Lung microvascular endothelial cell (primary cell): ENCODE measurements around the gene CKAP2L. TPM values are rescaled to one million over a fixed set of nuclear protein-coding genes. Genes with fewer than 3 reads are reported as not detected.

Experiments
- DNase-seq, 2 donors: peaks; one replicate each; pipeline versions ENCODE4 v3.0.0 to v3.0.0-alpha.2; 2010; ENCODE audit warnings: low read depth in 2 of 2
- total RNA-seq: library from RNA; depleted of rRNA; stranded (reverse); fragments of >200 nt; gene quantifications from 2 replicates; pipeline ENCODE4 v1.2.1, GENCODE V29; 2014

CKAP2L gene, protein sequence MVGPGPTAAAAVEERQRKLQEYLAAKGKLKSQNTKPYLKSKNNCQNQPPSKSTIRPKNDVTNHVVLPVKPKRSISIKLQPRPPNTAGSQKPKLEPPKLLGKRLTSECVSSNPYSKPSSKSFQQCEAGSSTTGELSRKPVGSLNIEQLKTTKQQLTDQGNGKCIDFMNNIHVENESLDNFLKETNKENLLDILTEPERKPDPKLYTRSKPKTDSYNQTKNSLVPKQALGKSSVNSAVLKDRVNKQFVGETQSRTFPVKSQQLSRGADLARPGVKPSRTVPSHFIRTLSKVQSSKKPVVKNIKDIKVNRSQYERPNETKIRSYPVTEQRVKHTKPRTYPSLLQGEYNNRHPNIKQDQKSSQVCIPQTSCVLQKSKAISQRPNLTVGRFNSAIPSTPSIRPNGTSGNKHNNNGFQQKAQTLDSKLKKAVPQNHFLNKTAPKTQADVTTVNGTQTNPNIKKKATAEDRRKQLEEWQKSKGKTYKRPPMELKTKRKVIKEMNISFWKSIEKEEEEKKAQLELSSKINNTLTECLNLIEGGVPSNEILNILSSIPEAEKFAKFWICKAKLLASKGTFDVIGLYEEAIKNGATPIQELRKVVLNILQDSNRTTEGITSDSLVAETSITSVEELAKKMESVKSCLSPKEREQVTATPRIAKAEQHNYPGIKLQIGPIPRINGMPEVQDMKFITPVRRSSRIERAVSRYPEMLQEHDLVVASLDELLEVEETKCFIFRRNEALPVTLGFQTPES
- 0.60 and 2.0 TPM in 2 replicates for total RNA-seq

DNA sequence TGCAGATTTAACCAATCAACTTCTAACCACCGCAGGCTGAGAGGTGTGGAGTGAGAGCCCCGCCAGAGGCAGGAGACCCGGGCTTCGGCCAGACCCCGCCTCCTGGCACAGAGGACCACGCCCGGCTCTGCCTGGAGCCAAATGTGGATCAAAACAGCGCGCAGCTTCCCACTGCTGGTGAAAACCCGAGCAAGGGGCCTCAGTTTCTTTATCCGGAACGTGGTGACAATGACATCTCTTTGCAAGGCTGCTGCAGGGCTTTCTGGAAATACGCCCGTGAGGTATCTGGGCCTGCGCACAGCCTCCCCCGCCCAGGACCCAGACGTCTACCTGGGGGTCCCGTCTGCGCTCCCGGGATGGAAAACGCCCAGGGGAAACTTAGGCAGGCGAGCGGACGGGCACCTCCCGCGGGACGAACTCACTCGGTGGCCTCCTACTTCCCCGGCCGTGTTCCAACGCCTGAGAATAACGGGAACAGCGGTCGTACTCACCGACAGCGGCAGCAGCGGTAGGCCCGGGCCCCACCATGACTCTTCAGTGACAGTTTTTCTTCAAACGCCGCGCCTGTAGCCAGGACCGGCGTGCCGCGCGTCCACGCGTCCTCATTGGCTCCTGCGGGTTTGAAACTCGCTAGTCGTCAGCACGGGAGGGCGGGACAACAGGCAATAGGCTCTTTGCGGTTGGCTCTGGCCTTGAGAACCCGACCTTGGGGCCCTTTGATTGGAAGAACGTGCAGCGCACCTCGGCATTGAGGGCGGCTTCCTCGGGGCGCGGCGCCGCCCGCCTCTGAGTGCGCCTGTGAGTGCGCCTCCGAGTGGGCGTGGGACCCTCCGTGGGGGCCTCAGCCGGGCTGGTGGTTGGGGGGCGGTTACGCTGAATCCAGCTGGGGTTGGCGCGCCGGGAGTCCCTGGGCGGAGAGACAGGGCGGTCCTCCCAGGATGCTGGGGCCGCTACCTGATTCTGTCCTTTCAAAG, at the start of gene CKAP2L:
CKAP2L (minus strand) TSS at position 539 of the 974 bp plus-strand sequence; CDS start at position 528, 11 bp downstream.
- peak; percentile 98 to 99 for DNase-seq

DNA sequence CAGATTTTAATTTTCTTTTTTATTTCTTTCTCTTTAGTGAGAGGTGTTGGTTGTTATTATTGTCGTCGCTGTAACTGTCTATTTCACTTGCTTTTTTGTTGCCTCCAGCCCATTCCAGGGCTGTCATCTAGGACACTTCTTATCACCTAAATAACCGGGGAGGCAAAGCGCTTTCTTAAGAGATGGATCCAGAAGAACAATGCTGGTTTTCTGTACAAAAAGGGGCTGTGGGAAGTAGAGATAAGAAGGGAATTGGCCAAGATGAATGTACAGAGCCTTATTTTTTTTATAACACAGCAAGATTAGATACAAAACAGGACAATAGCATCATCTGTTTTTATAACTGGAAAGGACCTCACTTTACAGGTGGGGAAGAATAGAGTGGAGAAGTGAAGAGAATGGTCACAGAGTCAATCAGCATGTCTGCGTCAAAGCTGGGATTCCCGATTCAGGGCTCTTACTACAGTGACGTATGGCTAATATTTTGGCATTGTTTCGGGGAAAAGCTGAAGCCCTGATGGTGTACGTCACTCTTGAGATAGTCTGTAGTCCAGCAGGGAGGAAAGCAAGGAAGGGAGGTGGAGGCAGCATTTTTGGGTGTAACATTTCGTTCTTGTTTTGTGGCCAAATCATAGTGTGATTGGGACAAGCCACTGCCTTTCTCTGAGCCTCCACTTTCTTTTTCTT, 49.0 kb upstream of the CKAP2L start:
- no peak for DNase-seq

DNA sequence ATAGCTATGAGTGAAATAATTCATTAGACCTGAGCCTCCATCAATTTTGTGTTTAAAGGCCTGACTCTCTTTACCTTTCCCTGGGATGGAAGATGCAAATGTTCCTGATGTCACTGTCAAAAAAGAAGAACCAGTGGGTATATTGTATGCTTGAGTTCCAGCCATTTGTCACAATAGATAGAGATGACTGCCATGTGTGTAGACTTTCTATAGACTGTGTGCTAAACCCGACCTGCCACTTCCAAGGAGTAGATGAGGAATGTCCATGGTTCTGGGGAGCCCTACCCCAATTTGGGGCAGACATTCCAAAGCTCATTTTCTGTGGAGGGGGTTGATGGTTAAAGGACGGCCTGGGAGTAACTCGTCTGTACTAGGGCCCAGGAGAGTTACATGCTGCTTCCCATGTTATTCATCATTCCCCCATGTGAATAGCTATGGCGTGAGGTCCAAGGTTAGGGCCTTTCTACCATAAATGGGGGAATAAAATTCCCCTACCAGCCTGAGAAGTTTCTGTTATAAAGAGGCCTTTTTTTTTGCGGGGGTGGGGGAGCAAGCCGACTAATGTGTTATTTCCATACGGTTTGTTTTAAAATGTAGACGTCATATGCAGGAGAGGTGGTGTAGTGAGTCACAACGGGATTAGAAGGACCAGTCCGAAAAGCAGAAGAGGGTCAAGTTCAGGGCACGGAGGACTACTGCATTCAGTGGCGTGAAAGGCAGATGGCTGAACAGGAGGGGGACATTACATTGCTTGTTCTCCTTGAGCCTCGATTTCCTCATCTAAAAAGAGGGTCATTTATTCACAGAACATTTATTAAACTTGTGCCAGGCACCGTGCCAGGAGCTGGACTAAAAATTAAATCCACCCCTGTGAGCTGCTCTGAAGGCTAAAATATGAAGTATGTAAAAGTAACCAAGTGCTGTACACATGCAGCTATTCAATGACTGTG, 48.2 kb upstream of the CKAP2L start:
- DNase-seq, result peak; percentile 43 to 85

DNA sequence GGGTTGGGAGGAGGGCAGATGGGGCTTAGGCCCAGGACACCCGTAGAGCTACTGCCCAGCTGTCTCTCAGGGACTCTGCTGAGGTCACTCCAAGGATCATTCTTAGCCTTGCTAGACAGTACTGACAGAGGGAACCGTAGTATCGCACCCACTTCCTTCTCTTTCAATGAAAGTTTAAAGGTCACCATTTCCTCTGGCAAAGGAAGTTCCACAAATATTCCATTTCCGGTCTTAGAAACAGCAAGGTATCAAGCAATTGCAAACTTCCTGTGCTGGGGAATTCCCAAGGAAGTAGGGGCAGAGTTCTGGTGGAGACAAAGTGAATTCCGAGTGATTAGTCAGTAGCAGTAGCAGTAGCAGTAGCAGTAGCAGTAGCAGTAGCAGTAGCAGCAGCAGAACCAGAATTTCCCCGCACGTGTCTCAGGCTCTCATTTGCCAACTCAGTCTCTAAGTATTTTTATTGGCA, 47.5 kb upstream of the CKAP2L start:
- DNase-seq, result peak; percentile 93 to 99

DNA sequence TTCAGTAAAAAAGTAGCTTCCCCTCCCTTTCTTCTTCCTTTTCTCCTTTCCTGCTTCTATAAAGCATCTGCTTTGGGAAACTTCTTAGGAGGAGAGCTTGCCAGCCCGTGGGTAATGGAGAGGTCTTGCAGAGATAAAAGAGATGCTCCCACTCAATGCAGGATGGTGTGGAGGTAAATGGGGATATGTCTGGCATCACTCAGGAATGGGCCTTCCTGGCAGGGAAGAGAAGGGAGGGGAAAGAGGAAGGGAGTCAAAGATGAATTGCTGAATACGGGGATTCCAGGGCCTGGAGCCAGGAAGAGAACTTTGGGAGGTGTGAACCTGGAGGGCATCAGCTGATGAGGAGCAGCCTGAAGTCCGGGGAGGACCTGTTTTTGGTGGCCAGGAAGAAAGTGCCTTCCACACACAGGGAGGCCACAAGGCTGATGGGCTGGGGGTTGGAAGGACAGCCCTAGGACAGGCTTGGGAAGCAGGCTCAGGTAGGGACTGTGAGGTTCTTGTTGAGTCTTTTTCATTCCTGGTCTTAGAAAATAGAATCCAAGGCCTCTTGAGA, 46.9 kb upstream of the CKAP2L start:
- DNase-seq, result peak in 1 of 2 donors; percentile 52

DNA sequence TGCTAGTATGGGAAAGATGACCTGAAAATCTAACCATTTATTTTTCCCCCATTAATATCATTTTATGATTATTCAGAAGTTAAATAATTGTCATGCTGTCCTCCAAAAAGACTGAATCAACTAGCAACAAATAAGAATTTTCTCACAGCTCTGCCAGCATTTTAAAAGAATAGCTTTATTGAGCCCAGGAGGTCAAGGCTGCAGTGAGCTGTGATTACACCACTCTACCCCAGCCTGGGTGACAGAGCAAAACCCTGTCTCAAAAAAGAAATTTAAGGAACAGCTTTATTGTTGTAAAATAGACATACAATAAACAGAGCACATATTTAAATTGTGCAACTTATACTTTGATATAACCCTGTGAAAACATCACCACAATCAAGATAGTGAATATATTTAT, 44.7 kb upstream of the CKAP2L start:
- no peak for DNase-seq

DNA sequence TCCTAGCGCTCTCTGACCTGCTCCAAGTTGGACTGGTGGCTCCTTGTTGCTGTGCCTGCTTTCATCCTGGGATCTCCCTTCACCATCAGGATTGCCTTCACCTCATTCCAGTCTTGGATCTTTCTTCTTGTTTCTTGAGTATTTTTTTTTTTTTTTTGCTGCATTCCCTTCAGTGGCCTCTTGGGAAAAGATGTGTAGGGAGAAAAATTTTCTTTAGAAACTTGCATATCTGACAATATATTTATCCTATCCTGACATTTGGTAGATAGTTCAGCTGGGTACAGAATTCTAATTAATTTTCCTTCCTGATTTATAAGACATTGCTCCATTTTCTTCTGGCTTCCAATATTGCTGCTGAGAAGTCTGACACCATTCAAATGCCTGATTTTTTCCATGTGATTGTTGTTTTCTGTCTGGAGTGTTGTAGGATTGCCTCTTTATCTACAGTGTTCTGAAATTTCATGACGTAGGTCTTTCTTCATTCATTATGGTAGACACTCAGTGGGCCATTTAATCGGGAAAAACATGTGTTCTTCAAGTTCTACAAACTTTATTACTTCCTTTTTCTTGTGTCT, 42.9 kb upstream of the CKAP2L start:
- no peak for DNase-seq

DNA sequence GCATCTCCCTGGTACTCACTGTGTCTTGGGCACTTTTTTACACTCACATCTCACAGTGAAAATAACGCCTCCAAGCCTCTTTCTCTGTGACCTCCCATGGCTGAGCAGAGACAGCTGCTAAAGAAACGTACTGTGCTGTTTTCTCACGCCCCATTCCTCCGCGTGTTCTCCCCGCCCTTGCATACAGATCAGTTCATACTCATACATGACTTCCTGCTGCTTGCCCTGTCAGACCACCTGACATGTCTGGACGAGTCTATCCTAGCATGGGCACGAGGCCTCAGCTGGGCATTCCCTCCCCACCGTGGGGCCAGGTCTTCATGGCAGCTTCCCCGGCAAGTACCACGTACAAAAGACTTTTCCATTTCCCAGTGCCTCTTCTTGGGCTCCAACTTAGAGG, 41.1 kb upstream of the CKAP2L start:
- no peak for DNase-seq

DNA sequence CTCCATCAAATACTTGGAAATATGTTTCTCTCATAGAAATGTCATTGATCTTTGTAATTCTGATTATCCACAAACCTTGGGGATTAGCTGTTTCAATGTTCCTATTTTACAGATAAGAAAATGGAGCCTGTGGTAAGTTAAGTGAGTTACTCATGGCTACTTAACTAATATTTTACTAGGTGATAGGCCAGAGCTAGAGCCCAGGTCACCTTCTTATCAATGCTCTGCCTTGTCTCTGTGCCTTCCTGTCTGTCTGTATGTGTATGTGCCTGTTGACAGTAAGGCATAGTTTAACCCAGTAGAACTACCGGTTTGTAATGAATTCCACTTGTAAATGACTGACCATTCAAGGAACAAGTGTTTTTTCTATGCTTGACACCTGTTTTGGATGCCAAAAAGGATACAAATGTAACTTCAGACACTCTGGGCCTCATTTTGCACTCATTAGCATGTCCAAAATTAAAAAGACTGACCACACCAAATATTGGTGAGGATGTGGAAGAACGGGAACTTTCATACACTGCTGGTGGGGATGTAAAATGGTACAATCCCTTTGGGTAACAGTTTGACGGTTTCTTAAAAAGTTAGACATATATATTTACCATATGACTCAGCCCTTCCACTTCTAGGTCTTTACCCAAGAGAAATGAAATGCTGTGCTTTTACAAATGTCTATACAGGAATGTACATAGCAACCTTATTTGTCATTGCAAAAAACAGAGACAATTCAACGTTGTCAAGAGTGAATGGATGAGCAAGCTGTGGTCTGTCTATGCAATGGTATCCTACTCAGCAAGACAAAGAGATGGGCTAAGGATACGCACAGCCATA, 39.5 kb upstream of the CKAP2L start:
- DNase-seq, result no peak

DNA sequence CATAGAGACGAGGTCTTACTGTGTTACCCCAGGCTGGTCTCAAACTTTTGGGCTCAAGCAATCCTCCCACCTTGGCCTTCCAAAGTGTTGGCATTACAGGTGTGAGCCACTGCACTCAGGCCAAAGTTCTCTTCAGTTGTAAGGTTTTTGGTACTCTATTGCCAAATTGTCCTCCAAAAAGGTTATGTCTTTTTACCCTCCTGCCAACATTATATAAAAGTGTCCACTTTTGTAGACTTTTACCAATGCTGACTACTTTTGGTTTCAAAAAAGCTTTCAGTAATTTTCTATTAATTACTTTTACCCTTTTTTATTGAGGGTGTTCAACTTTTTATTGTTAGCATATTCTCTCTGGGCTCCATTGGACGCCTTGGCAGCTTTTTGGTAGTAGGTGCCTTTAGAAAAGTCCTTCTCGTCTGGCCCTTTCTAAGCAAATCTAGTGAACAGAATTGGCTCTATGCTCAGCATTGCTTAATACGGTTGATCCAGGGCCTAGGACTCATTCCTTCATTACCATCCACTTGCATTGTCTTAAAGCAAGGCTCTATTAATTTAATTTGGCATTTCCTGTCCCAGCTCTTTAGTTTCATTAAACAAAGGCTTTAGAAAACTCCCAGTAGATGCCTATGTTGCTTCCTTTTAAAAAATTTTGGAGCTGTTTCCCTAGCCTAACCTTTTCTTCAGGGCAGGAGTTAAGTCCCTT, 36.6 kb upstream of the CKAP2L start:
- DNase-seq, result no peak

DNA sequence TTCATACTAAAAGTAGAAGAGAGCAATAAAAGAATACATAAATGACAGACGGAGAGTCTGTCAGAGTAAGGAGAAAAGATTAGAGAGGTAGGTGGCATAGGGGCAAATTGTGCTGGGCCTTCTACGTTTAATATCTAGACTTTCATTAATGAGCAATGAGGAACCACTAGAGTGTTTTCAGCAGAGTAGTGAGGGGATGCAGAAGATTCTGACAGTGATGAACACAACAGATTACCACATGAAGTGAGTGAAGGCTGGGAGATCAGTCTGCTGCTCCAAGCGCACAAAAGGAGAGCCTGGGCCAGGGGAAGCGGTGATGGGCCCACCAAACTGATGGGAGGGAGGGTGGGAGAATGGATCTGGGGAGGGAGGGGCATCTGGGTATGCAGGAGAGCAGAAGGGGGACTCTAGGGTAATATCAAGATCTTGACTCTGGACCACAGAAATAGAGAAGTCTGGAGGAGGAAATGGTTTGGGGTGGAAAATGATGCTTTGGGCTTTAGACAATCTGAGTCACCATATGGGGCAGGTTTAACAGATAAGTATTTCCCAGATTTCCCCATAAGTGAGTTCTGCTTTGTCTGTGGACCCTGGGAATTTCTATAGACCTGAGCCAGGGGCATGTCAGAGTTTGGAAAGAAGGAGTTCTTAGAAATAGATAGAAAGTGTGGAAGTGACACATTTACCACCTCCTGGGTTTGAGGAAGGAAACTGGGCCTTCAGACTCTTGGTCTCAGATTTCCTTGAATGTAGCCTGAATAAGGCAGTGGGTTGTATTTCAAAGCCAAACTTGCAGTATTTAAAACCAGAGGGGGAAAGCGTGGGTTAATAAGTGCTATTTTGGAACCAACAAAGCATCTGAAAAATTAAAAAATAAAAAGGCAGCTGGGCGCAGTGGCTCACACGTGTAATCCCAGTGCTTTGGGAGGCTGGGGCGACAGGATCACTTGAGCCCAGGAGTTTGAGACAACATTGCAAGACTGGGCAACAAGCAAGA, 34.9 kb upstream of the CKAP2L start:
- DNase-seq, result no peak

DNA sequence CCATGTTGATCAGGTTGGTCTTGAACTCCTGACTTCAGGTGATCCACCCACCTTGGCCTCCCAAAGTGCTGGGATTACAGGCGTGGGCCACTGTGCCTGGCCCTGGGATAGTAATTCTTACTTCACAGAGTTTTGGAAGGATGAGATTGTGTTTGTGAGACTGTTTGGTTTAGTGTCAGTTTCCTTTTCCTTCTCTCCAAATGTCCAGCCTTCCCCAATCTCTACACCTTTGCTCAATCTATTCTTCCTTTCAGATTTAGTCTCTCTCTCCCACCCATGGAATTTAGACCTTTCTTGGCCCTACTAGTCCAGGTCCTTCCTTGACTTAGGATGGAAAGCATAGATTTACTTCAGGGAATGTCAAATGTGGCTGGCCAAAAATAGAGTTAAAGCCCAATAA, 32.1 kb upstream of the CKAP2L start:
- DNase-seq, result no peak

DNA sequence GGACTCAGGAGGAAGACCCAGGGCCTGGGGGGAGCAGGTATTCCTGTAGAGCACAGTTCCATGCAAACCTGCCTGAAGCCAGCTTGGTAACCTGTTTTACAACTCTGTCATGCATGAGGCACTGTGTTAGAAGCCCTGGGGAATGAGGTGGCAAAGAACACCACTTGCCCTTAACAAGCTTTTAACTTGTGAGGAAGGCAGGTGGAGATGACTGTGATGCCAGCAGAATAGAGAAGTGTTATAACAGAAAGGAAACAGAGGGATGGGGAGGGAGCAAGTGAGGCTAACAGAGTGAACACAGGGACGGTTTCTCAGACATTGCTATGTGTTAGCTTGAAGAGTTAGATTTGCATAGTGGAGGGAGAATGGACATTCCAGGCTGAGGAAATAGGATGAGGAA, 31.4 kb upstream of the CKAP2L start:
- DNase-seq, result no peak

DNA sequence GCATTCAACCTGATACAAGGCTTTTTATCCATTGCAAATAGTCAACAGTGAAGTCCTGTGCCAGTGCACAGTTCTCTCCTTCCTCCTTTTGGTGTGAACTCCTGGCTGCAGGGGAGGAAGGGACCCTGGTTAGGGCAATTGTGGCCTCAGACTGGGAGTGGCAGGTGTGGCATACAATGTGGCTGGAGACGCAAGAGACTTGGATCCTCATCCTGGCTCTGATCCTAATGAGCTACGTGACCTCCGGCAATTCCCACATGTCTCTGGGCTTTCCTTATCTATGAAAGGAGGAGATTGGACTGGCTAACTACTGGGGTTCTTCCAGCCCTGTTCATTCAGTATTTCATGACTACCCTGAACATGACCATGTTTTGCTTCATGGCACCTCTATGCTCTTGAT, 30.4 kb upstream of the CKAP2L start:
- DNase-seq, result no peak

DNA sequence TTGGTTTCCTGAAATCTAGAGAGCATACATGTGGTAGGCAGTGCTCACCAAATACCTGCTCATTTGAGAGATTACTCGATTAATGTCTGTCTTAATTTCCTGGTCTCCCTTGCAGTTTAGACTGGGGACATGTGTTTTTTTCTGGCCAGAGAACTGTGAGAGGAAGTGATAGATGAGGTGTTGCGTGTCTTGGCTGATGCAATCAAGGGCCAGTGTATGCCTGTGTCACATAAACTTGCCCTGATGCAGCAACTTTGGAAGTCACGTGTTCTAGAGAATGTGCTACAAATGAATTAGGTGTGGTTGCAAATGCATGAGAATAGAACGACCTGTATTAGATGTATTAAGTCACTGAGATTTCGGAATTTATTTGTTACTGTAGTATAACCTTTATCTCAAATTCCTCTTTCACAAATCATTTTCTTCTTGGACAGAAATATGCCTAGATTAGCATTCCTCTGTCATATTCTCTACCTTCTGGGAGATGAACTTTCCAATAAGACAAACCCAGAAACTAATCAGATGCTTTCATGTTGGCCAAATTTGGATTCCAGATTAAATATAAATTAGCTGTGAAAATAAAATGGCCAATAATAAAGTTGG, 29.8 kb upstream of the CKAP2L start:
- peak; percentile 59 to 85 for DNase-seq

DNA sequence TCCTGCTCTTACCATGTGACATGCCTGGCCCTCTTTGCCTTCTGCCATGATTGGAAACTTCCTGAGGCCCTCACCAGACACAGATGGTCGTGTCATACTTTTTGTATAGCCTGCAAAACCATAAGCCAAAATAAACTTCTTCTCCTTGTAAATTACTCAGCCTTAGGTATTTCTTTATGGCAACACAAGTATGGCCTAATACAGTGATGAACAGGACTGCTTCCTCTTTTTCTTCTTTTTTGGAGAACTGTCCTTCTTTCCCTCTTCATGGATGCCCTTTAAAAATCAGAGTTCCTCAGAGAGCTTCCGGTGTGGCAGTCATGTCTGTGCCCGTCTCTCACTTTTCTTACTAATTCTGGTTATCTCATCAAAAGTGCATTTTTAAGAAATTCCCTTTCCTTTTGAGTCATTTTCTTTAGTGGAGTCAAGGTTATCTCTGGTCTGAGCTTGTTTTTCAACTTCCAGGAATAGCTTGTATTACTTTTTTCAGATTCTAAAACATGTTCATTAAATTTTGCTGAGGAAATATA, 29.1 kb upstream of the CKAP2L start:
- DNase-seq, result no peak
